Mesenteric fat pad (tissue), 1 donor: ENCODE measurements around the gene PMEPA1. TPM values are rescaled to one million over a fixed set of nuclear protein-coding genes. Genes with fewer than 3 reads are reported as not detected.
A peak's percentile ranks its signal among the peaks of the same experiment; 100 is the strongest.

Source experiments
- DNase-seq: peaks from one replicate; pipeline ENCODE4 v3.0.0-alpha.2; 2020; ENCODE audit warnings: low spot score
- total RNA-seq: library from RNA; stranded (reverse); fragmentation: NEBNext Ultra II Directional; extraction: Animal tissue kit (Norgen Biotek cat#: 25700); gene quantifications from one replicate; pipeline ENCODE4 v1.2.1, GENCODE V29; 2021
- donor health status: DM: yes; HTN: yes; CAD: no.

The PMEPA1 gene
- total RNA-seq, 1 donor from 2014 or later: 90.0 TPM

- DNase-seq: no peak
These were observed 31.5 kb downstream of the PMEPA1 start for GRCh38 chr20:57678340-57678739.

- DNase-seq: no peak
These were observed 32.2 kb downstream of the PMEPA1 start for GRCh38 chr20:57677584-57677982.

GRCh38 chr20:57676589-57677583 is 32.9 kb downstream of the PMEPA1 start:
- no peak for DNase-seq

- no peak for DNase-seq
These were observed 34.0 kb downstream of the PMEPA1 start for GRCh38 chr20:57675773-57676172.

- no peak for DNase-seq
These were observed 36.8 kb downstream of the PMEPA1 start for GRCh38 chr20:57672953-57673575.

- DNase-seq: no peak
These were observed 37.7 kb downstream of the PMEPA1 start for GRCh38 chr20:57672164-57672563.

GRCh38 chr20:57671662-57672061 is 38.2 kb downstream of the PMEPA1 start:
- DNase-seq: no peak

GRCh38 chr20:57671072-57671391 is 38.8 kb downstream of the PMEPA1 start:
- no peak for DNase-seq

- DNase-seq: no peak
These were observed 39.3 kb downstream of the PMEPA1 start for GRCh38 chr20:57670288-57671071.

- no peak for DNase-seq
These were observed 40.2 kb downstream of the PMEPA1 start for GRCh38 chr20:57669632-57670031.

GRCh38 chr20:57667924-57668782 is 41.7 kb downstream of the PMEPA1 start:
- DNase-seq: no peak

- no peak for DNase-seq
These were observed 42.4 kb downstream of the PMEPA1 start for GRCh38 chr20:57667388-57667787.

GRCh38 chr20:57666834-57667157 is 43.0 kb downstream of the PMEPA1 start:
- DNase-seq: no peak

- DNase-seq: no peak
These were observed 43.5 kb downstream of the PMEPA1 start for GRCh38 chr20:57666106-57666833.

GRCh38 chr20:57665589-57665971 is 44.2 kb downstream of the PMEPA1 start:
- no peak for DNase-seq

GRCh38 chr20:57664924-57665588 is 44.8 kb downstream of the PMEPA1 start:
- peak; percentile 67 for DNase-seq

GRCh38 chr20:57664476-57664875 is 45.3 kb downstream of the PMEPA1 start:
- DNase-seq: peak; percentile 88

GRCh38 chr20:57663681-57664451 is 45.9 kb downstream of the PMEPA1 start:
- DNase-seq: peak; percentile 77

- peak; percentile 67 for DNase-seq
These were observed 46.6 kb downstream of the PMEPA1 start for GRCh38 chr20:57663241-57663640.
